GM21786 (cell line): ENCODE results near the gene ADGRD2.

ENCODE experiments used
- ATAC-seq: cut with Tn5 transposase; IDR thresholded peaks from one replicate; pipeline ENCODE4 v1.9.1; 2021; ENCODE audit not compliant: unreplicated experiment

The ADGRD2 gene

DNA sequence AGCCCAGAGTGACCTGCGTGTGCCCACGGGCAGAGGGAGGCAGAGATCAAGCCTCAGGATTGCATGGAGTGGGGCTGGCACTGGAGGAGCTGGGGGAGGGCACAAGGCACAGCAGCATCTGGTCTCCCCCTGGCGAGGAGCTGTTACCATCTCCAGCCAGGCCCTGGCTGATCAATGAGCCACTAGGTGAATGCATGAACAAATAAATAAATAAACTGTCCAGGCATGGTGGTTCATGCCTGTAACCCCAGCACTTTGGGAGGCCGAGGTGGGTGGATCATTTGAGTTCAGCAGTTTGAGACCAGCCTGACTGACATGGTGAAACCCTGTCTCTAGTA, 20.8 kb upstream of the ADGRD2 start:
- ATAC-seq: no peak

DNA sequence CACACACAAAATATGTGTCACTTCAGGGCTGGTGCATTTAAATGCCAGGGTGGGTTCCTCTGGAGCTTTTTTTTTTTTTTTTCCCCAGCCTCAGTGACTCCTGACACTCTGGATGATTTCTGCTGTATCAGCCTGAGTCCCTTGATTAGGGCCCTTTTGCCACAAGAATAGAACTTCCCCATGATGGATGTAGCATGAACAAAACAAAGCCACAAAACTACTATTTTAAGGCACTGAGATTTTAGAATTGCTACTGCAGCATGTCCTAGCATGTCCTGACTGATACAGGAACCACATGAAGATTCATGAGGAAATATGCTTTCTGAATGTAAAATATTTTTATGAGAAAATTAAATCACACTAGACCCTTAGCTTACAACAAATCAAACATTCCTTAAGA, 13.9 kb upstream of the ADGRD2 start:
- ATAC-seq: no peak

DNA sequence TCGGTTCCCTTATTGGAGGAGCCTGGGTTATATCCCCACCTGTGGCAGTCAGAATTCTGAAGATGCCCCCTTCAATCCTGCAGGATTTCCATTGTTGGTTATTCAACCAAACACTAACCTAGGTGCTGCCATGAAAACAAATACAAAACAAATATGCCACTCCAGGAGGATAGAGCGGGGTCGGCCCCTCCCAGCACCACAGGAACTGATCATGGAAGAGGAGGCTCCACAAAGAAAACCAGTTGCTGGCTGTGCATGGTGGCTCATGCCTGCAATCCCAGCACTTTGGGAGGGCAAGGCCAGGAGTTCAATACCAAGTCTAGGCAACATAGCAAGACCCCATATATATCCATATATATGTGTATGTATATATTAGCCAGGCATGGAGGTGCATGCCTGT, 13.2 kb upstream of the ADGRD2 start:
- ATAC-seq: no peak

DNA sequence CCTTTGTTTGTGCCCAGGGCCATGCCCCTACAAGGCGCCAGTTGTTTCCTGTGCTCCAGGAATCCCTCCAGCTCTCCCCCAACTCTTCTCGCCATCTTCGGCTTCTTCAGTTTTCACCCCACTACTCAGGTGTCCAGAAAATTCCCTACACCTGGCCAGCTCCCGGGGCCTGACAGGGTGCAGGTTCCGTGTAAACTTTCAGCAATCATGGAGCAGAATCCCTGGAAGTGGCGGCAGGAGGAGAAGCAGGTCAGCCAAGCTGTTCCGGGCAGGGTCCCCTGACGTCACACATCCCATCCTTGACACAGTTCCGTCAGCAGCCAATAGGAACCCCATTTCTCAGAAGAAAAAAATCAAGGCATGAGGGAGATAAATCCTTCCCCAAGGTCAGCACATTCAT, 12.2 kb upstream of the ADGRD2 start:
- no peak for ATAC-seq

DNA sequence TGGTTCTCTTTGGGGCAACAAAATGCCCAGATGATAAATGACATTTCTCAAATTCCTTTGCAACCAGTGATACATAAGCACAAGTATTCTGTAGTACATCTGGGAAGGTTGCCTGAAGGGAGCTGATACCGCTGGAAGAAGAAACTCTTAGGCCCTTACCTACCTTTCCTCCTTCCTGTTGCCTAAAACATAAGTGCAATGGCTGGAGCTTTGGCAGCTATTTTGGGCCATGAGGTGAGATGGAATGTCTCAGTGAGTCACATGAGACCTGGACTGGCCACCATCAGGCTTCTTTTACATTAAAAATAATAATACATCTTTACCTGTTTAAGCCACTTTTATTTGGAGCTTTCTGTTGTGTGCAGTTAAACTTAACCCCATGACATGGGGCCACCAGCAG, 11.2 kb upstream of the ADGRD2 start:
- no peak for ATAC-seq

DNA sequence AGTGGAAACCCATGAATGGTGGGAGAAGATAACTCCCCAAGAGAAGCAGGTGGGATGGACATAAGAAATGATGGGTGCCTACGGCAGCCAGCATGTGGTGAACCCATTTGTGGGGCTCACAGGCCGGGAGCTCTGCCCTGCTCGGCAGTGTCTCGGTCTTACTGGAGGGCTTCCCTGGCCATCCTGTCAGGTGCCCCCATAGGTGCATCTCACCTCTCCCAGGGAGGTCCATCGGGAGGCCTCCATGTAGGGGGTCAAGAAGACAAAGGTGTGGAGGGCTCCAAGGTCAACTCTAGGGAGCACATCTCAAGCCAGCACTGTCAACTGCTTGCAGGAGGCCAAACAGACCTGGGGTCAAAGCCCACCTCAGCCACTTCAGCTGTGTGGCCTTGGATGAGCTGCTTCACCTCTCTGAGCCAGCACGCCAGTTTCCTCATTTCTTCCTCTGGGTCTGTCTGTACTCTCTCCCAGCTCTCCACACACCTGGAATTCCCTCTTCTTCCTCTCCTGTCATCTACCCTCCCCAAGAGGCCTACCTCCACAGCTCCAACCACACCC, 10.5 kb upstream of the ADGRD2 start:
- ATAC-seq: no peak

DNA sequence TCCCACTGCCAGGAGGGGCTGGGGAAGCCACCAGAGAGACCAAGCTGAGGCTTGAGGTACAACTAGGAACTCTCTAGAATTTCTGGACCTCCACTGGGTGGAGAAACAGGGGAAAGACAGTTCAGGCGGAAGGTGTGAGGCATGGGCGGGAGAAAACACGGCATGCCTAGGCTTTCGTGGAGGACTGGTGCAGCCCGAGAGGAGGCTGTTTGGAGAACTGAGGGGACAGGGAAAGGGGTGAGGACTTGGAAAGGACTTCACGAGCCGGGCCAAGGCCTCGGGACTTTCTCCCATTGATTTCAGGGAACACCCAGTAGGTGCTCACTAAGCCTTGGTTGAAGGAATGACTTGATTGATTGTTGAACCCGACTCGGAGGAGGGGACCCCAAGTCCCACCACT, 9.5 kb upstream of the ADGRD2 start:
- no peak for ATAC-seq

DNA sequence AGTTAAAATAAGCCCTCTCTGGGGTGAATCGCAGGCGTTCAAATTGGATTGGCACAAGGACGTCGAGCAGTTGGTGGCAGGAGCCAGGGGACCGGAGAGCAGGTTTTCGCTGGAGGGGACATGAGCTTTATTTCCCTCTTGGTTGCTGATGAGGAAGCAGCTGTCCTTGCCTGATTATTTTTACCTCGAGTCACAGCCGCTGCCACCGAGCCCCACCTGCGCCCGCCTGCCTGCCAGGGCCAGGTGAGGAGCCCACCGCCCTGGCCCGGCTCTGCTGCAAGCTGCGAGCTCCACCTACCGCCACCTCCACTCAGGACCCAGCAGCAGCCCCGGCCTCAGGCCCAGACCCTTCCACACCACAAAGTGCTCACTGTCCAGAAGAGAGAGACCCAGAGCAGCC, 9.0 kb upstream of the ADGRD2 start:
- no peak for ATAC-seq

DNA sequence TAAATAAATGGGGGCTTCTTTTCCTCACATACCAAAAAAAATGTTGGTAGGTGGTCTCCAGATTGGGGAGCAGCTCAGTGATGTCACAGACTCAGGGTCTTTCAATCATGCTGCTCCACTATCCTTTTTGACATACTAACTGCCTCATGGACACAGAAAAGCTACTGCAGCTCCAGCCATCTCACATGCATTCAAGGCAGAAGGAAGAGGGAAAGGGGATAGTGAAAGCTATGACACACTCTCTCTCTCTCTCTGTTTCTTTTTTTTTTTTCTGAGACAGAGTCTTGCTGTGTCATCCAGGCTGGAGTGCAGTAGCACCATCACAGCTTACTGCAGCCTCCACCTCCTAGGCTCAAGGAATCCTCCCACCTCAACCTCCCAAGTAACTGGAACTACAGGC, 7.9 kb upstream of the ADGRD2 start:
- ATAC-seq: no peak

DNA sequence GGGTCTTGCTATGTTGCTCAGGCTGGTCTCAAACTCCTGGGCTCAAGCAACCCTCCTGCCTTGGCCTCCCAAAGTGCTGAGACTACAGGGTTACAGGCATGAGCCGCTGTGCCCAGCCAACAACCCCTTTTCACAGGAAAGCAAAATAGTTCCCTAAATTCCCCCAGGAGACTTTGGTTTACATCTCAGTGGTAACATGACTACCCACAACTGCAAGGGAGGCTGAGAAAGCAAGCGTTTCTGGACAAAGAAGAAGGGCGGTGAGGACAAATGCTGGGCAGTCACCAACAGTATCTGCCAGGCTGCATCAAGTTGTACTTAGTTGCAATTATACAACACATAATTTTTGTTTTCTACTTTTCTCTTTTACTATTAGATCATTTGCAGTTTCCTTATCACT, 7.4 kb upstream of the ADGRD2 start:
- ATAC-seq: no peak

DNA sequence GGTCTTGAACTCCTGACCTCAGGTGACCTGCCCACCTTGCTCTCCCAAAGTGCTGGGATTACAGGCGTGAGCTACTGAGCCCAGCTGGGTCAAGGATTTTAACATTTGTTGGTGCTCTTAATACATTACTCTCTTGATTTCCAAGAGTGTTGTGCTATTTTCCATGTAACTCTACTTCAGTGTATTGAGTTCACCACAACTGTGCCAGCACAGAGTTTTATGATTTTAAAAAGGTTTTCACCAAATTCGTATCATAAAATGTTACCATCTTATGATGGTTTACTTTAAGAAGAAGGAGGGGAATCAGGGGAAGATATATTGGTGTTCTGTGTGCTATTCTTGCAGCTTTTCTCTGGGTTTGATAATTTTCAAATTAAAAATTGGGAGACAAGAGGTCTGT, 6.6 kb upstream of the ADGRD2 start:
- ATAC-seq: no peak

DNA sequence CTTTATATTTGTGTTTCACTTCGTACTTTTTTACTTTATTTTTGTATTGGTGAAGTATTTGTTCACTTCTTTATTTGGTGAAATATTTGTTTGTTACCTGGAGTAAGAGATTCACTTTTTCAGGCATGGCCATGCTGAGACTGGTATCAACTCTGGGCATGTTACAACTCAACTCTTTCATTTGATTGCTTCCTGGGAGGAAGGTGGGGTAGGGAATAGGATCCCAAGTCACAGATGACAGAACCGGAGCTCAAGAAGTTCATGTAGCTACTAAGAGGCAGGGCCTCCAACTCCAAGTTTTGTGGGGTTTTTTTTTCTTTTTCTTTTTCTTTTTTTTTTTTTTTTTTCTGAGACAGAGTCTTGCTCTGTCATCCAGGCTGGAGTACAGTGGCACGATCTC, 6.1 kb upstream of the ADGRD2 start:
- ATAC-seq: no peak

DNA sequence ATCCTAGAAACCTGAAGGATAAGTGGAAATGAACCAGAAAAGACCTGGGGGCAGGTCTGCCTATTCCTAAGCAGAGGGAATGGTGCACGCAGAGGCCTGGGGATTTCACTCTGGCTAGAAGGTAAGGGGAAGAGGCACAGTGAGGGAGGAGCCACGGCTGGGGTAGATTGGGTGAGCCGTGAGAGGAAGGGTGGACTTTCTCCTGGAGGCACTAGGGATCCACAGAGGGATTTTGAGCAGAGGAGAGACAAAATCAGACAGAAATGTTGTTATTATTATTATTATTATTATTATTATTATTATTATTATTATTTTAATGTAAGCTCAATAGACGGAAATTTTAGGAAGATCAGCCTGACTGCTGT, 3.0 kb upstream of the ADGRD2 start:
- no peak for ATAC-seq

DNA sequence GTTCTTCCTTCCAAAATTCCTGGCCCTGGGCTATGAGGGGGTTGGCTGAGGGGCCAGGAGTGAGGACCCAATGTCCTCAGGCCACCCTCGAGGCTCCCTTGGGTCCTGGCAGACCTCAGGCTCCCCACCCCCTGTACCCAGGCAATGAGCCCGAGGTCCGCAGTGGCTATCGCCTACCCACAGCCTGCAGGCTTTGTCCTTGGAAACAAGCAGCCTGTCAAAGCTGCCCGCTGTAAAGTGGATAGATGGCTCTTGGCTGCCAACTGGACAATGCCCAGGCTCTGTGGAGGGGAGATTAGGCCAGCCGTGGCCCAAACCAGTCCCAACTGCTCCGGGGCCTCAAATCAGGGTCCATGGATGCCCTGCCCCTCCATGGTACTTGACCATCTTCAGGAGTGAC, 2.2 kb upstream of the ADGRD2 start:
- no peak for ATAC-seq

DNA sequence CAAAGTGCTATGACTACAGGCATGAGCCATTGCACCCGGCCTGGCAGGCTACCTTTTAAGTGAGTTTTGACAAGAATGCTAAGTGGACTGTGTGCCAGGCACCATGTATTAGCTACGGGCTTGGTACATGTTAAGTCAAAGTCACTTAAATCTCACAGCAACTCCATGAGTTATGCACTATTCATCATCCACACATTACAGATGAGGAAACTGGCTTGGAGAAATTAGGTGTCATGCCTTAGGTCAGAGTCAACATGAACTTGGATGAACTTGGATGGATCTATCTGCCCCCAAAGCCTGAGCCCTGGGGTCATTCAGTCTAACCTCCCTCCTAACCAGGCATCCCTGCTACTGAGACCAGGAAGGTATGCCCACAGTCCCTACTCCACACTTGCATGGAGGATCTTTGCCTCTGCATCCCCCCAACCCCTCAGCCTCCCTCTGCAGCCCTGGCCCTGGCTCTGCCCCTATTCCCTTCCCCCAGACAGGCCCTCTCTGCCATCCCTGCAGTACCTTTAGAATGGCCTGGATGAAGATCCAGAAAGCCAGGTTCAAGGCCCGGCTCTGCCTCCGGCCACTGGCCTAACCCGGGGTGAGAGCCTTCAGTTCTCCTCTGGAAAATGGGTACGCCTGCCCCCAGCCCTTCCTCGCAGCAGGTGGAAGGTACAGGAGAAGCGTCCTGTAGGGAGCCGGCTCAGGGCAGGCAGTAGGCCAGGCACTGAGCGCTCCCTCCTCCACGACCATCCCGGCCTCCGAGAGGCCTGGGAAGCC, 685 bp upstream of the ADGRD2 start:
- no peak for ATAC-seq

DNA sequence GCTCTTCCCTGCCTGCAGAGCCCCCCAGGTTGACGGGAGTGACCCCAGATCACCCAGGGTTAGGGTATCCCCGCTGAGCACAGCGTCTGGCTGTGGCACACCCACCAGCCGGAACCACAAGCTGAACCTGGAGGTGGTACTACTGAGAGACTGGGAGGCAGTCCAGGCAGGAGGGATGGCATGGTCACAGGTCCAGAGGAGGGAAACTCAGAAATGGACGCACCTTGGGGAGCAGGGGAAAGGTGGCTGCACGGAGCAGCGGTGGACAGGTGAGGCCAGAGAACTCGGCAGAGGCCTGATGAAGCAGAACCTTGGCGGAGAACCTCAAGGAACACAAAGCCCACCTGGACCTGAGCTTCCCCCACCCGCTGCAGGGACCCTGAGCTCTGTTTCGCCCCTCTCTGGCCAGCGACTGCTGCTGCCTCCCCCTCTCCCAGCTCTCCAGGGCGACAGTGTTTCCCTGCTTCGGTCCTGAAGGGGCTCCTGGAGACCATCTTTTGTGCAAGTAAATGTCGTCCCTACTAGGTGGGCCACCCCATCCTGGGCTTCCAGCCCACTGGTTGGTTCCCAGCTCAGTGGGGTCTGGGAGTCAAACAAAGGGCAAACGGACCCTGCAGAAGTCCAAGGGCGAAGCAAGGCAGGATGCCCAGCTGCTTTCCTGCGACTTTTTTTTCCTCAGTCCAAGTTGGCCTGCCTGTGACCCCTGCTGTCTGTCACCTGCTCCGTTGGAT, 845 bp downstream of the ADGRD2 start:
- no peak for ATAC-seq

DNA sequence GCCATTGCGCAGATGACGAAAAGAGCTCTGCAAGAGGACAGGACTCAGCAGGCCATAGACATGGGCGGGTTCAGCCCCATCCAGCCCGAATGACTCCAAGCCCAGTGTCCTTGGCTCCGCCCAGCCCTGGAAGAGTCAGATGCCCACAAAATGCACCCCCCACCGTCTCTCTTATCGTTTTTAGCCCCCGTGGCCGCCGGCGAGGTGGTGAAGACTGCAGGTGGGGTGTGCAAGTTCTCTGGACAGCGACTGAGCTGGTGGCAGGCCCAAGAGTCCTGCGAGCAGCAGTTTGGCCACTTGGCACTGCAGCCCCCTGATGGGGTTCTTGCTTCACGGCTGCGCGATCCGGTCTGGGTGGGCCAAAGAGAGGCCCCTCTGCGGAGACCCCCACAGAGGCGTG, 2.1 kb downstream of the ADGRD2 start:
- no peak for ATAC-seq

DNA sequence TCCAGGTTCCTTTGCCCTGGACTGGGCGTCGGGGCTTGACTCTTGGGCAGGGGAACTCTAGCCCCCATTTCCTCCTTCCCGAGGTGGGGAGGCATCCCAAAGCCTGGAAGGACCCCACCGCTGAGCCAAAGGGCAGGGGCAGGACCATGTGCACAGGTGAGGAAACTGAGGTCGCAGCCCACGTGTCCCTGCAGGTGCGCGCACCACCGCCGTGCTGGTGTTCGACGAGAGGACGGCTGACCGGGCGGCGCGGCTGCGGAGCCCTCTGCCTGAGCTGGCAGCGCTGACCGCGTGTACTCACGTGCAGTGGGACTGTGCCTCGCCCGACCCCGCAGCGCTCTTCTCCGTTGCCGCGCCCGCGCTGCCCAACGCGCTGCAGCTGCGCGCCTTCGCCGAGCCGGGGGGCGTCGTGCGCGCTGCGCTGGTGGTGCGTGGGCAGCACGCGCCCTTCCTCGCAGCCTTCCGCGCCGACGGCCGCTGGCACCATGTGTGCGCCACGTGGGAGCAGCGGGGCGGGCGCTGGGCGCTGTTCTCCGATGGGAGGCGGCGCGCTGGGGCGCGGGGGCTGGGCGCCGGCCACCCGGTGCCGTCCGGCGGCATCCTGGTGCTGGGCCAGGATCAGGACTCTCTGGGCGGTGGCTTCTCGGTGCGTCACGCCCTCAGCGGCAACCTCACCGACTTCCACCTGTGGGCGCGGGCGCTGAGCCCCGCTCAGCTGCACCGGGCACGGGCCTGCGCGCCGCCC, 2.8 kb downstream of the ADGRD2 start:
- ATAC-seq: no peak

DNA sequence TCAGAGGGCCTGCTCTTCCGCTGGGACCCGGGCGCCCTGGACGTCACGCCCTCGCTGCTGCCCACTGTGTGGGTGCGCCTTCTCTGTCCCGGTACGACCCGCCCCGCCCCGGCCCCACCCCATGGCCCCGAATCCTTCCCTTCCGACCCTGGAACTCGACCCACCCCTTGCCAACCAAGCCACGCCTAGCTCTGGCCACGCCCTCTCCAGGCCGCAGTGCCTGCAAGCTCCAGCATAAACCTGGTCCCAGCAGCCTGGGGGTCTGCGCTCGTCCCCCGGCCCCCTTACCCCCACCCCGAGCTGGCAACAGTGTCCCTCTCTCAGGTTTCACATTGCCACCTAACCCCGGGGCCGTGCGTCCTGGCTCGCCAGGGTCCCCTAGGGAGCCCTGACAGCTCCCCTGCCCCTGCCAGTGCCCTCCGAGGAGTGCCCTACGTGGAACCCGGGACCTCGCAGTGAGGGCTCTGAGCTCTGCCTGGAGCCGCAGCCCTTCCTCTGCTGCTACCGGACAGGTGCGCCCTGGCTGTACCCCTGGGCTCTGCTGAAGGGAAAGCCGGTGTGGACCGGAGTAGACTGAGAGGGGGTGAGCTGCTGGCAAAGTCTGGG, 3.4 kb downstream of the ADGRD2 start:
- ATAC-seq: no peak

DNA sequence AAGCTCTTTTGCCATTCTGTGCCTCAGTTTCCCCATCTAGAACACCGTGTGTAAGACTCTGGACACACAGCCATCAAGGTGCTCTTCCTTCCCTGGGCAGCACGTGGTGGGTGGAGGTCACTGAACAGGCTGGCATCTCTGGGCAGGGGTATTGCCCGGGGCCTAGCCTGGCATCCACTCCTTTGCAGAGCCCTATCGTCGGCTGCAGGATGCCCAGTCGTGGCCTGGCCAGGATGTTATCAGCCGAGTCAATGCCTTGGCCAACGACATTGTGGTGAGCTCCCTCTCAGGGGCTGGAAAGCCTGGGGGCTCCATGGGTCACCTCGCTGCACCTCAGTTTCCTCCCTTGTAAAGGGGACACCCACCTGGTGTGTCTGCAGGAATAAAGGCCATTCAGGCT, 4.0 kb downstream of the ADGRD2 start:
- no peak for ATAC-seq

DNA sequence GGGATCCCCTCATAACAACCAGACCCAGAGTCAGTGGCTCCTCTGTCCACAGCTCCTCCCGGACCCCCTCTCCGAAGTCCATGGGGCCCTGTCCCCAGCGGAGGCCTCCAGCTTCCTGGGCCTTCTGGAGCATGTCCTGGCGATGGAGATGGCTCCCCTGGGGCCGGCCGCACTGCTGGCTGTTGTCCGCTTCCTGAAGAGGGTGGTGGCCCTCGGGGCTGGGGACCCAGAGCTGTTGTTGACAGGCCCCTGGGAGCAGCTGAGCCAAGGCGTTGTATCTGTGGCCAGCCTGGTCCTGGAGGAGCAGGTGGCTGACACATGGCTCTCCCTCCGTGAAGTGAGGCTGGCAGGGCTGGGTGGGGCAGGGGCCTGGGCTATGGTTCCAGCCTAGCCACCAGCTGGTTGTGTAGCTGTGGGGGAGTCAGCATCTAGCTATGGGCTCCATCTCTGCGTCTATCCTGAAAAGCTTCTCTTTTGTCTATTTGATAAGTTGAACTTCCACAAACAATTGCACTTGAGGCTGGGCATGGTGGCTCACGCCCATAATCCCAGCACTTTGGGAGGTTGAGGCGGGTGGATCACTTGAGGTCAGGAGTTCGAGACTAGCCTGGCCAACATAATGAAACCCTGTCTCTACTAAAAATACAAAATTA, 4.7 kb downstream of the ADGRD2 start:
- no peak for ATAC-seq
